Gastroesophageal sphincter (tissue), 3 donors: ENCODE data around the gene HOXA7.

ENCODE experiments used
- POLR2A ChIP-seq, 2 donors: fragments of 450-650 bp; IDR thresholded peaks; one replicate each; pipeline ENCODE4 v1.6.1; 2017; ENCODE audit warnings: antibody characterized with exemption in 2 of 2, mild to moderate bottlenecking in 2 of 2, moderate library complexity in 1 of 2
- POLR2AphosphoS5 ChIP-seq: sonication (generic); formaldehyde crosslinking; IDR thresholded peaks from one replicate; pipeline ENCODE4 v1.6.1; 2017; ENCODE audit warnings: antibody characterized with exemption
- TF ChIP-seq, protein P1 (sequence below), 4 experiments: fragments of 200-600 bp in 2 of 4; fragments of 450-650 bp in 2 of 4; sonication (generic) in 1 of 4; IDR thresholded peaks; one replicate each; pipeline ENCODE4 v1.5.1; 2017 to 2019; ENCODE audit warnings: antibody characterized with exemption in 4 of 4, mild to moderate bottlenecking in 2 of 4, moderate library complexity in 2 of 4

DNA sequence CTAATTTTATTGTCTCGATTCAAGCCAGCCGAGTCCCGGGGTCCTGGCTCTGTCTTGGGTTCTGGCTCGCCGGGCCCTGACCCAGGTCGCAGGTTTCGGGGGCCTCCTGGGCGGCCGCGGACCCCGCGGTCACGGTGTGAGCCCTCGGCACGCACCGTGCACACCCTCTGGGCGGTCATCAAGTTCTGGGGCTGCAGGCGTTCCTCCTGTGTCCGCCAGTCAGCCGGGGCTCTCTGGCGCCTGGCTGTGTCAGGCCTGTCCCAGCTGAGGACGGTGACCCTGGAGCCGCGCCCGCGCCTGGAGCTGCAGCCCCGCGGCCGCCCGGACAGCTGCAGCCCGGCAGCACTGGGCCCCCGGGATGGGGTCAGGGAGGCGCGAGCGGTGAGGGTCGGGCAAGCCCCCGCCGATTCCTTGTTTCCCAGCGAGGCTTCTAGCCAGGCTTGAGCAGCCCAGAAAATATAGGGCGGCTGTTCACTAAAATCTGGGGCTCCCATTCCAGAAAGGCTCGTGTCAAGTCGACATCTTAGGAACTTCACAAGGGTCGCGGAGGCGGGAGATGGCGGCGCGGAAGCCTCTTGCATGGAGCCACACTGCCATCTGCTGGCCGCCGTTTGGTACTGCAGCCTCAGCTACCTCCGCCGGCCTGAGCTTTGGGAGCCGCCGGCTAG is 4.2 kb upstream of the HOXA7 start:
- TF ChIP-seq, protein P1, sequence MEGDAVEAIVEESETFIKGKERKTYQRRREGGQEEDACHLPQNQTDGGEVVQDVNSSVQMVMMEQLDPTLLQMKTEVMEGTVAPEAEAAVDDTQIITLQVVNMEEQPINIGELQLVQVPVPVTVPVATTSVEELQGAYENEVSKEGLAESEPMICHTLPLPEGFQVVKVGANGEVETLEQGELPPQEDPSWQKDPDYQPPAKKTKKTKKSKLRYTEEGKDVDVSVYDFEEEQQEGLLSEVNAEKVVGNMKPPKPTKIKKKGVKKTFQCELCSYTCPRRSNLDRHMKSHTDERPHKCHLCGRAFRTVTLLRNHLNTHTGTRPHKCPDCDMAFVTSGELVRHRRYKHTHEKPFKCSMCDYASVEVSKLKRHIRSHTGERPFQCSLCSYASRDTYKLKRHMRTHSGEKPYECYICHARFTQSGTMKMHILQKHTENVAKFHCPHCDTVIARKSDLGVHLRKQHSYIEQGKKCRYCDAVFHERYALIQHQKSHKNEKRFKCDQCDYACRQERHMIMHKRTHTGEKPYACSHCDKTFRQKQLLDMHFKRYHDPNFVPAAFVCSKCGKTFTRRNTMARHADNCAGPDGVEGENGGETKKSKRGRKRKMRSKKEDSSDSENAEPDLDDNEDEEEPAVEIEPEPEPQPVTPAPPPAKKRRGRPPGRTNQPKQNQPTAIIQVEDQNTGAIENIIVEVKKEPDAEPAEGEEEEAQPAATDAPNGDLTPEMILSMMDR (IDR thresholded peaks at IDR 0.05), result peak in 3 of 4 experiments; percentile 99 to 100 (median 99)
- no peak for TF ChIP-seq POLR2A (IDR thresholded peaks at IDR 0.05)
- TF ChIP-seq POLR2AphosphoS5, result no peak
